Fibroblast of gingiva (primary cell): Measurements from ENCODE around the gene VPREB1.
"Not testable (repeated sequence)": the region's sequence is repeated elsewhere in the genome, so short reads cannot be mapped to it uniquely, and the experiment has no call there.

Experiments used
- DNase-seq: peaks from one replicate; pipeline ENCODE4 v3.0.0-alpha.2; 2011; ENCODE audit warnings: low read depth

Gene VPREB1

DNA sequence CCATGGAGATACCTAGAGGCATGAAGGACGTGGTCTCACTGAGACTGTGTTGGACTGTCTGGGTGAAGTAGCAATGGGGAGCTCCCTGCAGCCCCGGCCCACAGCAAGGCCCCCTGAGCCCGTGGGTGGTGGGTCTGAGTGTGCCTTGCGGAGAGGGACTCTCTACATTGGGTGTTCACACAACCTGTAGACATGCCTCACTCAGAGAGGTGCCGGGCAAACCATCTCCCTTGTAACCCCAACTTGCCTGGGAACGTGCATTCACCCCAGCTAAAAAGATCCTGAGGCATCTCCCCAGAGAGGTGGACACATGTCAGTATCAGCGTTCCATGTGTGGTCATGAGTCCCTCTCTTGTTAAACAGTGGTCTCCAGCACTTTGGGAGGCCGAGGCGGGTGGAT is 2.1 kb downstream of the VPREB1 start:
- no peak for DNase-seq

GRCh38 chr22:22248878-22249277 is 4.3 kb downstream of the VPREB1 start:
- DNase-seq: no peak

DNA sequence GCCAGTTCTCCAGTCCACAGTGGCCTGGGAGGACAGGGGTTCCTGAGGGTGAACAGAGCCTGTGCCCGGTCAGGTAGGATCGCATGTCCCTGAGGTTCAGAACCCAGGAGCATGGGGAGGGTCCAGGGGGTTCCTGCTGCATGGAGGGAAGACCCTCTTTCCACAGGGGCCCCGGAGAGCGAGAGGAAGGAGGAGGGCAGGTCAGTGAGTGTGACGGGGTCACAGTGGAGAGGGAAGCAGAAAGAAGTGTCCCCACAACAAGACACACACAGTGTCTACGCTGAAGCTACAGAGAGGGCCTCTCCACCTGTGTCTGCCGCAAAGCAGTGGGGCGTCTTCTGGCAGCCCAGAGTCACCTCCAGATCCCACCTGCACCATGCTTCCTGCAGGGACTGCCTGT is 6.1 kb downstream of the VPREB1 start:
- not testable (repeated sequence) for DNase-seq

GRCh38 chr22:22256133-22256532 is 11.5 kb downstream of the VPREB1 start:
- DNase-seq: not testable (repeated sequence)

DNA sequence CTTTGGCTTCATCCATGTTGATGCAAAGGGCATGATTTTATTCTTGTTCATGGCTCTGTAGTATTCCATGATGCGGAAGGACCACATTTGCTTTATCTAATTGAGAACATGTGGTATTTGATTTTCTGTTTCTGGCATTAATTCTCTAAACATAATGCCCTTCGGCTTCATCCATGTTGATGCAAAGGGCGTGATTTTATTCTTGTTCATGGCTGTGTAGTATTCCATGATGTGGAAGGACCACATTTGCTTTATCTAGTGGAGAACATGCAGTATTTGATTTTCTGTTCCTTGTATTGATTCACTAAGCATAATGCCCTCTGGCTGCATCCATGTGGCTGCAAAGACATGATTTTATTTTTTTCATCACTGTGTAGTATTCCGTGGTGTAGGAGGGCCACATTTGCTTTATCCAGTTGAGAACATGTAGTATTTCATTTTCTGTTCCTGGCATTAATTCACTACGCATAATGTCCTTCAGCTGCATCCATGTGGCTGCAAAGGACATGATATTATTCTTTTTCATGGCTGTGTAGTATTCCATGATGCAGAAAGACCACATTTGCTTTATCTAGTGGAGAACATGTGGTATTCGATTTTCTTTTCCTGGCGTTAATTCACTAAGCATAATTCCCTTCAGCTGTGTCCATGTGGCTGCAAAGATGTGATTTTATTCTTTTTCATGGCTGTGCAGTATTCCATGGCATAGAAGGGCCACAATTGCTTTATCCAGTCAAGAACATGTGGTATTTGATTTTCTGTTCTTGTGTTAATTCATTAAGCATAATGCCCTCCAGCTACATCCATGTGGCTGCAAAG is 14.2 kb downstream of the VPREB1 start:
- not testable (repeated sequence) for DNase-seq

- not testable (repeated sequence) for DNase-seq
Observed at GRCh38 chr22:22260169-22260568, 15.6 kb downstream of the VPREB1 start.

DNA sequence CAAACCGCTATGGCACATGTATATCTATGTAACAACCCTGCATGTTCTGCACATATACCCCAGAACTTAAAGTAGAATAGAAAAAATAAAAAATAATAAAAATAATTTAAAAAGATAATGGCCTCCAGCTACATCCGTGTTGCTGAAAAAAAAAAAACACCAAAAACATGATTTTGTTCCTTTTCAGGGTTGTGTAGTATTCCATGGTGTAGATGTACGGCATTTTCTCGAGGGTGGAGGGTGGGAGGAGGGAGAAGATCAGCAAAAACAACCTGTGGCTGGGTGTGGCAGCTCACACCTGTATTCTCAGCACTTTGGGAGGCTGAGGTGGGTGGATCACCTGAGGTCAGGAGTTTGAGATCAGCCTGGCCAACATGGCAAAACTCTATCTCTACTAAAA is 16.0 kb downstream of the VPREB1 start:
- not testable (repeated sequence) for DNase-seq

GRCh38 chr22:22262332-22263074 is 17.9 kb downstream of the VPREB1 start:
- DNase-seq: peak; percentile 25

DNA sequence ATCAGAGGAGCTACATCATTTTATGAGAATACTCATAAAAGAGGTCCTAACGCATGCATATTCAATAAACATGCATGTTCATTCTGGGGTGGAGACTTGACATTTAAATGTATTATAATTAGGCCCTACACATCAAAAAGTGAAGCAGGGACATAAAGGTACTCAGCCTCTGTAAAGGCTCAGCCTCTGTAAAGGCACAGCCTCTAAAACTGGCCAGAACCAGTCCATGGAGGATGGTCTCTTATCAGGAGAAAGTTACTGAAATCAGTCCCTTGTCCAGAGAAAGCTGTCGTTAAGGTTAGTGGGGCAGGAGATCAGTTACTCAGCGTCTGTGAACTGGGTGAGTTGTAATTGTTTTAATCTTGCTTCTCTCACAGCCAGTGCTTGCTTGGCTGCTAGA is 19.2 kb downstream of the VPREB1 start:
- DNase-seq: not testable (repeated sequence)

DNA sequence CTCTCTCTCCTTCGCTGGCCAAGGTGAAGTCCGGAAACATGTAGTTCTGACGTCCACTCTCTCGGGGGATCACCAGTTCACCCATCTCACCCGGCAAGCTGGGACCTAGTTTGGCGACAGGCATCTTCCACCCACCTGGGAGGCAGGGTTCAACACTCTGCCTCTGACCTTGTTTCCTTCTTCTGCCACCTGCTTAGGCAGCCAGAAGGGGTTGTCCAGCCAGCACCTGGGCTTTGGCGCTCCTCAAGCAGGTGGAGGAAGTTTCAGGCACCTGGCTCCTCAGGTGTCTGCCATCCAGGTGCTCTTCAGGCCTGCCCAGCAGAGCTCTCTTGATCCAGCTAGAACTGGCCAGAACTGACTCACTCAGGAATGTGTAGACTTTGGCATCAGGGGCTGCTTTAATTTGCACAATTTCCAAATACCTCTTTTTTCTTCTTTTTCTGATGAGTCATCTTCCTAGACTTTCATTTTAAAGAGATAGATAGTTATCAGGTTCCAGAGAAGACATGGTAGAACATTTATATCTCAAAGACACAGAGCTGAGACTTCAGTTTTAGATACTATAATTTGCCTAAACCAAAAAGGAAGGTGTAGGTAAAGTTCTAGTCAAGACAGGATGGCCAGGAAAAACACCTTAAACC is 25.6 kb downstream of the VPREB1 start:
- not testable (repeated sequence) for DNase-seq

DNA sequence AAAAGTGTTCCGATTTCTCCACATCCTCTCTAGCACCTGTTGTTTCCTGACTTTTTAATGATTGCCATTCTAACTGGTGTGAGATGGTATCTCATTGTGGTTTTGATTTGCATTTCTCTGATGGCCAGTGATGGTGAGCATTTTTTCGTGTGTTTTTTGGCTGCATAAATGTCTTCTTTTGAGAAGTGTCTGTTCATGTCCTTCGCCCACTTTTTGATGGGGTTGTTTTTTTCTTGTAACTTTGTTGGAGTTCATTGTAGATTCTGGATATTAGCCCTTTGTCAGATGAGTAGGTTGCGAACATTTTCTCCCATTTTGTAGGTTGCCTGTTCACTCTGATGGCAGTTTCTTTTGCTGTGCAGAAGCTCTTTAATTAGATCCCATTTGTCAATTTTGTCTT is 32.8 kb downstream of the VPREB1 start:
- not testable (repeated sequence) for DNase-seq

DNA sequence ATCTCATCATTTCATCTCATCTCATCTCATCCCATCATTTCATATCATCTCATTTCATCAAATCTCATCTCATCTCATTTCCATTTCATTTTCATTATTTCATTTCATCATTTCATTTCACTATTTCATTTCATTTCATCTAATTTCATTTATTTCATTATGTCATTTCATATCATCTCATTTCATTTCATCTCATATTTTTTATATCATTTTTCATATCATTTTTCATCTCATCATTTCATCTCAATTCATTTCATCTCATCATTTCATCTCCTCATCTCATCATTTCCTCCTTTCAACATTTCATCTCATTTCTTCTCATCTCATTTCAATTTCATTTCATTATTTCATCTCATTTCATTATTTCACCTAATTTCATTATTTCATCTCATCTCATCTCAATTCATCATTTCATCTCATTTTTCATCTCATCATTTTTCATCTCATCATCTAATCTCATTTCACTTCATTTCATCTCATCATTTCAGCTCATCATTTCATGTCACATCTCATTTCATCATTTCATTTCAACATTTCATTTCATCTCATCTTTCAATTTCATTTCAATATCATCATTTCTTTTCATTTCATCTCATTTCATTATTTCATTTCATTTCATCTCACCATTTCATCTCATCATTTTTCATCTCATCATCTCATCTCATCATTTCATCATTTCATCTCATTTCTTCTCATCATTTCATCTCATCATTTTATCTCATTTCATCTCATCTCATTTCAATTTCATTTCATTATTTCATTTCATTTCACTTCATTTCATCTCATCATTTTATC is 40.6 kb downstream of the VPREB1 start:
- DNase-seq: not testable (repeated sequence)

GRCh38 chr22:22286390-22287105 is 42.0 kb downstream of the VPREB1 start:
- not testable (repeated sequence) for DNase-seq

DNA sequence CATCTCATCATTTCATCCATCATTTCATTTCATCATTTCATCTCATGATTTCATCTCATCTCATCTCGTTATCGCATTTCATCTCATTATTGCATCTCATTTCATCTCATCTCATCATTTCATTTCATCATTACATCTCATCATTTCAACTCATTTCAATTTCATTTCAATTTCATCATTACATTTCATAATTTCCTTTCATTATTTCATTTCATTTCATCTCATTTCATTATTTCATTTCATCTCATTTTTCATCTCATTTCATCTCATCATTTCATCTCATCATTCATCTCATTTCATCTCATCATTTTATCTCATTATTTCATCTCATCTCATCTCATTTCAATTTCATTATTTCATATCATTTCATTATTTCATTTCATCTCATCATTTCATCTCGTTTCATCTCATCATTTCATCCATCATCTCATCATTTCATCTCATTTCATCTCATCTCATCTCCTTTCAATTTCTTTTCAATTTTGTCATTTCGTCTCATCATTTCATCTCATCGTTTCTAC is 42.6 kb downstream of the VPREB1 start:
- not testable (repeated sequence) for DNase-seq

GRCh38 chr22:22289666-22290065 is 45.1 kb downstream of the VPREB1 start:
- DNase-seq: not testable (repeated sequence)

DNA sequence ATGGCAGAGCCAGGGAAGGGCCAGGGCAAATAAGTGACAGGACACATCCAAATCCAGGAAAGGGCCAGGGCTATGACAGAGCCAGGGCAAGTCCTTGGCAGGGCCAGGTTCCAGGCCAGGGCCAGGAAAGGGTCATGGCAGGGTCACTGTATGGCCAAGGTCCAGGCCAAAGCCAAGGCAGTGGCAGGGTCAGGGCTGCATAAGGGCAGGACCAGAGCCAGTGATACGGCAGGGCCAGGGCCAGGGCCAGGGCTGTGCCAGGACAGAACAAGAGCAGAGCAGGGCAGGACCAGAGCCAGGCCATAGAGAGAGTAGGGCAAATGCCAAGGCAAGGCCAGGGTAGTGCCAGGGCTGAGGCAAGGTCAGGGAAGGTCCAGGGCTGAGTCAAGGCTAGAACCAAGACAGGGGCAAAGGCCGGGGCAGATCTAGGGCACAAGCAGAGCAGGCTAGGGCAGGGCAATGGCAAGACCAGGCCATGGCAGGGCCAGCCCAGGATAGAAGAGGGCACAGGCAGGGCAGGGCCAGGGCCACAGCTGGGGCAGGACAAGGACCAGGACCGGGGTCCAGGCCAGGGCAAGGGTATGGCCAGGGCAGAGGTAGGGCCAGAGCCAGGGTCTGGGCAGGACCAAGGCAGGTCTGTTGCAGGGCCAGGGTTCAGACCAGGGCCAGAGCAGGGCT is 46.7 kb downstream of the VPREB1 start:
- DNase-seq: not testable (repeated sequence)

- not testable (repeated sequence) for DNase-seq
Observed at GRCh38 chr22:22292656-22293055, 48.1 kb downstream of the VPREB1 start.

GRCh38 chr22:22293436-22293835 is 48.9 kb downstream of the VPREB1 start:
- DNase-seq: not testable (repeated sequence)

DNA sequence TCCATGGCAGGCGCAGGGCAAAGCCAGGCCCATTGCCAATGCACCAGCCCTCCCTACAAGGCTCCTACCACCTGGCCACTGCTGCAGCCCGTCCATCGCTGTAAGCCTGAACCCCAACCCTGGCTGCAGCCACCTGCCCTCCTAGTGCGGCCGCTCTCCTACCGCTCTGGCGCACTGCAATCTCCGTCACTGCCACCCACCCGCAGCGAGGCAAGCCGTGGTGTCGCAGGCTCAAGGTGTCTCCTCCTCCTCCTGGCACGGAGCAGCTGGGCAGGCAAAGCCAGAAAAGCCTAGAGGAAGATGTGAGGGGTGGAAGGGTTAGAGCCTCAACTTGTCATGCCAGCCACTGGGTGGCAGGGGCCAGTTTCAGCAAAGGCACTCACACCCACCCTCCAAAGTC is 50.1 kb downstream of the VPREB1 start:
- not testable (repeated sequence) for DNase-seq
